GM12878 (cell line): ENCODE measurements around the gene COL26A1.

Experiments
- BHLHE40 ChIP-seq, 2 experiments: fragments of 450-650 bp in 1 of 2; IDR thresholded peaks; 2 replicates each; pipeline ENCODE4 v1.6.1; 2011 to 2017; ENCODE audit warnings: low read depth in 2 of 2, borderline replicate concordance in 1 of 2, improper control_type of control experiment in 1 of 2, low read length in 1 of 2, mild to moderate bottlenecking in 1 of 2
- CTCF ChIP-seq, 3 experiments: IDR thresholded peaks in 2 of 3; conservative IDR thresholded peaks in 1 of 3; 2 replicates each; pipeline ENCODE4 v1.5.1; 2011; ENCODE audit warnings: low read depth in 3 of 3, low read length in 3 of 3, mild to moderate bottlenecking in 3 of 3, control low read depth in 2 of 3, moderate library complexity in 2 of 3, inconsistent platforms in 1 of 3, mixed read lengths in 1 of 3; ENCODE audit not compliant: control insufficient read depth in 2 of 3, insufficient read depth in 1 of 3; ENCODE audit errors: extremely low read depth in 1 of 3
- EGR1 ChIP-seq, 2 experiments: IDR thresholded peaks; 1 replicate in 1 of 2; 2 replicates in 1 of 2; pipeline ENCODE4 v1.6.1; 2011 to 2012; ENCODE audit warnings: low read depth in 2 of 2, low read length in 2 of 2, borderline replicate concordance in 1 of 2, mild to moderate bottlenecking in 1 of 2, moderate library complexity in 1 of 2
- HDAC2 ChIP-seq: fragments of 200-600 bp; sonication (generic); IDR thresholded peaks from 2 replicates; pipeline ENCODE4 v1.6.1; 2017
- POU2F2 ChIP-seq: IDR thresholded peaks from 3 replicates; pipeline ENCODE4 v1.6.1; 2011; ENCODE audit warnings: low read depth, mild to moderate bottlenecking, low read length, borderline replicate concordance
- SMC3 ChIP-seq: IDR thresholded peaks from 2 replicates; pipeline ENCODE4 v1.6.1; 2011; ENCODE audit warnings: low read length, improper control_type of control experiment, borderline replicate concordance
- TCF7 ChIP-seq: IDR thresholded peaks from 2 replicates; pipeline ENCODE4 v1.6.1; 2014; ENCODE audit warnings: antibody characterized with exemption, borderline replicate concordance
- YY1 ChIP-seq: IDR thresholded peaks from 2 replicates; pipeline ENCODE4 v1.6.1; 2011; ENCODE audit warnings: low read depth, mild to moderate bottlenecking, low read length
- TF ChIP-seq, protein P1 (sequence below): IDR thresholded peaks from 2 replicates; pipeline ENCODE4 v1.6.1; 2012; ENCODE audit warnings: mild to moderate bottlenecking, low read depth, low read length
- TF ChIP-seq, protein P2 (sequence below): IDR thresholded peaks from 2 replicates; pipeline ENCODE4 v1.6.1; 2011; ENCODE audit warnings: low read depth, low read length, improper control_type of control experiment, borderline replicate concordance

DNA sequence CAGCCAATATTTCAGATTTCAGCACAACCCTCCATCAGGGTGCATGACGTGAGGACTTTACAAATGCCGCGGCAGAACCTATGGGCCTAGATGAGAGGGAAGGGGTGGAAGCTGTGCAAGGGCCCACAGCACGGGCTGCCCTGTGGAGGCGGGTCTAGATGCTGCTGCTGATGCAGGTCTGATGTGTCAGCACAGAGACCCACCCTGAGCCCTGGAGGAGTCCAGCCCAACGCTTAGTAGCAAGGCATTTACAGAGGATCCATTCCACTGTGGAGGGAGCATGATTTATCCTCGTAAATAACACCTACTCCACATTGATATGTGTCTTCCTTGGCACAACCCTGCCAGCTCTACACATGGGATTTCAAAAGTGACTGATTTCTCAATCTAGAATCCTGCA lies 217.9 kb downstream of the COL26A1 start:
- TF ChIP-seq EGR1 (IDR thresholded peaks at IDR 0.05; ENCODE audit: borderline replicate concordance in 1 of 2, low read depth in 2 of 2, low read length in 2 of 2) (no peak), CTCF (IDR thresholded peaks at IDR 0.05 in 2 of 3, conservative IDR thresholded peaks at IDR 0.05 in 1 of 3; ENCODE audit: control insufficient read depth in 2 of 3, extremely low read depth in 1 of 3, insufficient read depth in 1 of 3, low read depth in 3 of 3, low read length in 3 of 3) (no peak), HDAC2 (no peak), TCF7 (no peak), POU2F2 (no peak), YY1 (no peak), BHLHE40 (IDR thresholded peaks at IDR 0.05; ENCODE audit: borderline replicate concordance in 1 of 2, low read depth in 2 of 2, low read length in 1 of 2) (no peak), SMC3 (no peak)
- TF ChIP-seq, protein P1, sequence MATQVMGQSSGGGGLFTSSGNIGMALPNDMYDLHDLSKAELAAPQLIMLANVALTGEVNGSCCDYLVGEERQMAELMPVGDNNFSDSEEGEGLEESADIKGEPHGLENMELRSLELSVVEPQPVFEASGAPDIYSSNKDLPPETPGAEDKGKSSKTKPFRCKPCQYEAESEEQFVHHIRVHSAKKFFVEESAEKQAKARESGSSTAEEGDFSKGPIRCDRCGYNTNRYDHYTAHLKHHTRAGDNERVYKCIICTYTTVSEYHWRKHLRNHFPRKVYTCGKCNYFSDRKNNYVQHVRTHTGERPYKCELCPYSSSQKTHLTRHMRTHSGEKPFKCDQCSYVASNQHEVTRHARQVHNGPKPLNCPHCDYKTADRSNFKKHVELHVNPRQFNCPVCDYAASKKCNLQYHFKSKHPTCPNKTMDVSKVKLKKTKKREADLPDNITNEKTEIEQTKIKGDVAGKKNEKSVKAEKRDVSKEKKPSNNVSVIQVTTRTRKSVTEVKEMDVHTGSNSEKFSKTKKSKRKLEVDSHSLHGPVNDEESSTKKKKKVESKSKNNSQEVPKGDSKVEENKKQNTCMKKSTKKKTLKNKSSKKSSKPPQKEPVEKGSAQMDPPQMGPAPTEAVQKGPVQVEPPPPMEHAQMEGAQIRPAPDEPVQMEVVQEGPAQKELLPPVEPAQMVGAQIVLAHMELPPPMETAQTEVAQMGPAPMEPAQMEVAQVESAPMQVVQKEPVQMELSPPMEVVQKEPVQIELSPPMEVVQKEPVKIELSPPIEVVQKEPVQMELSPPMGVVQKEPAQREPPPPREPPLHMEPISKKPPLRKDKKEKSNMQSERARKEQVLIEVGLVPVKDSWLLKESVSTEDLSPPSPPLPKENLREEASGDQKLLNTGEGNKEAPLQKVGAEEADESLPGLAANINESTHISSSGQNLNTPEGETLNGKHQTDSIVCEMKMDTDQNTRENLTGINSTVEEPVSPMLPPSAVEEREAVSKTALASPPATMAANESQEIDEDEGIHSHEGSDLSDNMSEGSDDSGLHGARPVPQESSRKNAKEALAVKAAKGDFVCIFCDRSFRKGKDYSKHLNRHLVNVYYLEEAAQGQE: no peak
- TF ChIP-seq, protein P2, sequence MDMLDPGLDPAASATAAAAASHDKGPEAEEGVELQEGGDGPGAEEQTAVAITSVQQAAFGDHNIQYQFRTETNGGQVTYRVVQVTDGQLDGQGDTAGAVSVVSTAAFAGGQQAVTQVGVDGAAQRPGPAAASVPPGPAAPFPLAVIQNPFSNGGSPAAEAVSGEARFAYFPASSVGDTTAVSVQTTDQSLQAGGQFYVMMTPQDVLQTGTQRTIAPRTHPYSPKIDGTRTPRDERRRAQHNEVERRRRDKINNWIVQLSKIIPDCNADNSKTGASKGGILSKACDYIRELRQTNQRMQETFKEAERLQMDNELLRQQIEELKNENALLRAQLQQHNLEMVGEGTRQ: no peak
